GM12875 (cell line): ENCODE data around the gene TUBGCP2.
A peak's percentile ranks its signal among the peaks of the same experiment; 100 is the strongest.

ENCODE experiments used
- H3K4me3 ChIP-seq: one replicate; pipeline ENCODE4 v1.5.1; 2011; ENCODE audit warnings: low read depth, low read length, control low read depth
- TF ChIP-seq, protein P1 (sequence below): IDR thresholded peaks from 2 replicates; pipeline ENCODE4 v1.5.1; 2011; ENCODE audit warnings: low read depth, mild to moderate bottlenecking, control low read depth, inconsistent platforms, low read length, moderate library complexity, borderline replicate concordance; ENCODE audit not compliant: insufficient read depth

TUBGCP2 gene

DNA sequence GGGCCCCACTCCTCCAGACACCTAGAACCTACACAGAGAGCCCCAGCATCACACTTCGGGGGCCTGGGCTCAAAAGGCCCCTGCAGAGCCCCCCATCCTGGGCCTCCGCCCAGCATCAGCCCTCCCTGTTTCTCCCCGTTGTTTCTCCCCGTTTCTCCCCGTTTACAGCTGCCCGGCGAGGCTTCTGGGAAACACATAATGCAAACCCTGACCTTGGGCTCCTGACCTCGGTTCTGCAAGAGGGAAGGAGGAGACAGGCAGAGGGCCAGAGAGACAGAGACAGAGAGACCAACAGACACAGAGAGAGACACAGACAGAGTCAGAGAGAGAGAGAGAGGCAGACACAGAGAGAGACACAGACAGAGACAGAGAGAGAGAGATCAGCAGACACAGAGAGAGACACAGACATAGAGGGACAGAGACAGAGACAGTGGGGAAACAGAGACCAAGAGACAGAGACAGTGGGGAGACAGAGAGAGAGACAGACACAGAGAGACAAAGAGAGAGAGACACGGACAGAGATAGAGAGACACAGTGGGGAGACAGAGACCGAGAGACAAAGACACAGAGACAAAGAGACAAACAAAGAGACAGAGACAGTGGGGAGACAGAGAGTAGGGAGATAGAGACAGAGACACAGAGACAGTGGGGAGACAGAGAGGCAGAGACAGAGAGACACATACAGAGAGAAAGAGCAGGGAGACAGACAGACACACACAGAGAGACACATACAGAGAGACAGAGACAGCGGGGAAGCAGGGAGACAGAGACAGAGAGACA is 58.5 kb downstream of the TUBGCP2 start:
- no peak overlapping the region for H3K4me3 ChIP-seq
- TF ChIP-seq, protein P1, sequence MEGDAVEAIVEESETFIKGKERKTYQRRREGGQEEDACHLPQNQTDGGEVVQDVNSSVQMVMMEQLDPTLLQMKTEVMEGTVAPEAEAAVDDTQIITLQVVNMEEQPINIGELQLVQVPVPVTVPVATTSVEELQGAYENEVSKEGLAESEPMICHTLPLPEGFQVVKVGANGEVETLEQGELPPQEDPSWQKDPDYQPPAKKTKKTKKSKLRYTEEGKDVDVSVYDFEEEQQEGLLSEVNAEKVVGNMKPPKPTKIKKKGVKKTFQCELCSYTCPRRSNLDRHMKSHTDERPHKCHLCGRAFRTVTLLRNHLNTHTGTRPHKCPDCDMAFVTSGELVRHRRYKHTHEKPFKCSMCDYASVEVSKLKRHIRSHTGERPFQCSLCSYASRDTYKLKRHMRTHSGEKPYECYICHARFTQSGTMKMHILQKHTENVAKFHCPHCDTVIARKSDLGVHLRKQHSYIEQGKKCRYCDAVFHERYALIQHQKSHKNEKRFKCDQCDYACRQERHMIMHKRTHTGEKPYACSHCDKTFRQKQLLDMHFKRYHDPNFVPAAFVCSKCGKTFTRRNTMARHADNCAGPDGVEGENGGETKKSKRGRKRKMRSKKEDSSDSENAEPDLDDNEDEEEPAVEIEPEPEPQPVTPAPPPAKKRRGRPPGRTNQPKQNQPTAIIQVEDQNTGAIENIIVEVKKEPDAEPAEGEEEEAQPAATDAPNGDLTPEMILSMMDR = no peak

DNA sequence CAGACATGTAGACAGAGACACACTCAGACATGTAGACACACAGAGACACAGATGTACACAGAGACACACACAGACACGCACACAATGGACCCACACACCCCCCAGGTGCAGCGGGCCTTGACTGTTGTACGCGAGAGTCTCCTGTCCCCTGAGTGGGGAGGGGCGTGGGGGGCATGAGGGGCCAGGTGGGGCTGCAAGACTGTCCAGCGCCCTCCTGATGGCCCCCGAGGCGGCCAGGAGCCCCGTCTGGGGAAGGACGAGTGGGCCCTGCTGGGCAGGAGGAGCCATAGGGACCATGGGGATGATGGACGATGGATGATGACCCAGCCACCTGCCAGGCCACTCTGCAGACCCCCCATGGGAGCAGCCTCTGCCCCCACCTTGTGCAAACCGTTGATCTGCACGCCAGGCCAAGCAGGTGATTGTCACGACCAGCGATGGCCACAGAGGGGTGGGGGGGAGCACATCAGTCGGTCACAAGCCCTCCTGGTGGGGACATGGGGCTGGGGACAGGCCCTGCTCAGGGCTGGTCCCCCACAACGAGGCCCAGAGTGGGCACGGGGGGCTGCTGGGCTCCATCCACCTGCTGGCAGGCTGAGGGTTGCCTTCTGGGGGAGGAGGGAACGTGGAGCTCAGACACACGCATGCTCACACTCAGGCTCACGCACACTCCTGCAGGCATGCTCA is 59.4 kb downstream of the TUBGCP2 start:
- no peak overlapping the region for H3K4me3 ChIP-seq
- TF ChIP-seq, protein P1 = 0 out of 2 replicates have a peak, but pooled peaks have one; percentile 17

DNA sequence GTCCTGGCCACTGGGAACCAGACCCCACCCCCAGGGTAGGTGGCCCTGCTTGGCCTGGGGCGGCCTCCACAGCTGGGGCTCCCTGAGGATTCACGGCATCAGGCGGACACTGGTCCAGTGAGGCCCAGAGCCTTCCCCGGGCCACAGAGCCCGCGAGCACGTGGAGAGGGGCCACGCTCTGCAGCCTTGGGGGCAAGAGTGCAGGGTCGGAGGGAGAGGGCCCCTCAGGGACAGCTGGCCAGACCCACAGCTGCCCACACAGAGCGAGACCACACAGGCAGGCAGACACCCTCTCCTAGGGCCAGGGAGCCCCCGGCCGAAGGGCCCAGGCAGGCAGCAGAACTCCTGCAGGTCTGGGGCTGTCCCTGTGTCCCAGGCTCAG is 60.3 kb downstream of the TUBGCP2 start:
- H3K4me3 ChIP-seq = no peak overlapping the region
- TF ChIP-seq, protein P1 = no peak

DNA sequence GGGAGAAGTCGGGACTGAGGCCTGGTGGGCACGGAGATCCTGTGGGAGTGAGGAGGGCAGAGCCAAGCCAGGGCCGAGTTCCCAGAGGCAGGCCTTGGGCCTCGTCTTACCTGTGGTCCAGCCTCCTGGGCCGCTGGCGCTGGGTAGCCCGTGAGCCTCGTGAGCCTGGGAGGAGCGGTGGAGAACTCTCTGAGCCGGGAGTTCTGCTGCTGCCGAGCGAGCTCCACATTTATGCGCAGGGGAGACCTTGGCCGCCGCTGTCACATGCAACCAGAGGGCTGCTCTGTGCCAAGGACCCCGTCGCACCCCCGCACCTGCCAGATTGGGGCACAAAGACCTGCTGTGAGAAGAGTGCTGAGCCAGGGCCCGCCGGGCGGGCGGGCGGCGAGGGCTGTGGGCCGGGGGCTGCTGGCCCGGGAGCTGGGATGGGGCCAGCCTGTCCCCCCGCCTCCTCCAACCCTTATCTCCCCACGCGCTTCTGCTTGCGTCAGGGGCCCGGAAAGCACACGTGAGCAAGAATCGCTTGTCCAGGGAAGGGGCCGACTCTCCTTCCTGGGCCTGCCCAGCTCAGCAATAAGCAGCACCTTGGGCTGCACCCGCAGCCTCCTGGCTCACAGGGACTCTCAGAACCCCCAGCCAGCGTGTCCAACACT is 60.9 kb downstream of the TUBGCP2 start:
- TF ChIP-seq, protein P1 = no peak
- H3K4me3 ChIP-seq = no peak overlapping the region

DNA sequence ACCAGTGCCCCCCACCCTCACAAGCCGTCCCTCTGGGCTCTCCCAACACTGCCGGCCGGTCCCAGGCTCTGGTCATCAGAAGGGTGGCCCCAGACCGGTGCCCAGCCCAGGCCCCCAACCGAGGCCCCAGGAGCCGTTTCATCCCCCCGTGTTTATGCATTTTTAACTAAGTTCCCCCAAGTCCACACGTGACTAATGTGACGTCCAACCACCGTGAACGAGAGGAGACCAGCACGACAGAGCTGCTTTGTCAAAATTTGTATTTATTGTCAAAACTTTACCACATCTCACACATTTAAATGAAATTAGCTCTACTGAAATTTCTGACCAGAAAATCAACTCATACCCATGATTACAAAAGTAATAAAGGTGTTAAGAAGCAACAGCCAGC is 62.4 kb downstream of the TUBGCP2 start:
- TF ChIP-seq, protein P1 = no peak
- no peak overlapping the region for H3K4me3 ChIP-seq

DNA sequence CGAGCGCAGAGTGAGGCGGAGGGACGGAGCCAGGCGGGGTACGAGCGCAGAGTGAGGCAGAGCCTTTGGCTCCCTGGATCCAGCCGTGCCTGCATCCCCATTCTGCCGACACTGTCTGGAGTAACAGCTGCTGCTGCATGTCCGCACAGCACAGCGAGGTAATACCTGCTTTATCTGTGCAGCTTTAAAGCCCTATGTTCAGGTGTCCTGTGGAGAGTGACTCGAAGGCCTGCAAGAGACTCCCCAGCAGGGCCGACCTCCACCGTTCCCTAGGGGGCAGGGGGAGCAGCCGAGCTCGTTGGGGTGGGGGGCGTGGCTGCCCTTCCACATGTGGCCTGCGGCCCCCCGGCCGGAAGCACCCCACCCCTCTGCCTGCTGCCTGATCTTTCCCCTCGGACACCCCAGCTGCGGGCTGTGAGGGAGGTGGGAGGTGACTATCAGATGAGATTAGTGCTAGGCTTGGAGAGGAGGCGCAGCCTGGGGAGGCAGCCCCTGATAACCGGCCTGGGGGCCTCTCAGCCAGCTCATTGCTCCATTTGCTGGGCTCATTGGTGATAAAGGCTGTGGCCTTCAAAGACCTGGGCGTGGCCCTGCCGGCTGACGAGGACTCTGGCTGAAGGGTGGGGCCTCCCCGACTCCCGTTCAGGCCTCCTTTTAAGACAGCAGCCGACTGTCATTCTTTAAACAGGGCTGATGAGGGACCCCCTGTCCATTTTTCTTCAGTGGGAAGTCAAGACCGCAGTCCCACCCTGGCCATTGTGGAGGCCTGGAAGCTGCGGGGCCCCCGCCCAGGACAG is 63.0 kb downstream of the TUBGCP2 start:
- H3K4me3 ChIP-seq = no peak overlapping the region
- TF ChIP-seq, protein P1 = no peak
